Motor neuron (in vitro differentiated cells): ENCODE results near the gene ZNF296. TPM values are rescaled to one million over a fixed set of nuclear protein-coding genes. Genes with fewer than 3 reads are reported as not detected.

ENCODE experiments used
- ATAC-seq, 8 experiments: fragments of 200-7000 bp; cut with Tn5 transposase; replicated peaks in 6 of 8; 2 replicates each; pipeline ENCODE4 v1.8.0; 2021; ENCODE audit warnings: mild to moderate bottlenecking in 8 of 8, moderate library complexity in 8 of 8
- H3K27ac ChIP-seq, 2 donors: fragments of 250-450 bp; sonication (Bioruptor Pico); 2 replicates each; pipeline ENCODE4 v1.9.0; 2021; ENCODE audit warnings: antibody characterized with exemption in 2 of 2, mild to moderate bottlenecking in 2 of 2, moderate library complexity in 1 of 2
- H3K4me1 ChIP-seq, 2 donors: fragments of 250-450 bp; sonication (Bioruptor Pico); replicated peaks in 1 of 2; 2 replicates each; pipeline ENCODE4 v1.6.1; 2021; ENCODE audit warnings: antibody characterized with exemption in 2 of 2, mild to moderate bottlenecking in 2 of 2, moderate library complexity in 1 of 2
- H3K4me3 ChIP-seq, 5 donors: fragments of 250-450 bp; sonication (Bioruptor Pico); 2 replicates each; pipeline ENCODE4 v1.9.0; 2021; ENCODE audit warnings: antibody characterized with exemption in 5 of 5, mild to moderate bottlenecking in 5 of 5, moderate library complexity in 4 of 5
- WGBS, 10 experiments: fragments of 450-650 bp; shearing (Covaris generic); methylation state at CpG; one replicate each; pipeline ENCODE4 v1.0.0; 2022; 5-methylcytosine and 5-hydroxymethylcytosine counted together
- in situ Hi-C, 9 experiments: fragments of 400-800 bp; cut with MboI; loops; one replicate each; pipeline ENCODE4 v1.15.0; 2021; ENCODE audit warnings: low sequenced_read_pairs in 9 of 9, low pct_unique_long_range_greater_than_20kb in 2 of 9; ENCODE audit not compliant: unreplicated experiment in 9 of 9
- total RNA-seq, 8 experiments: library from RNA; unstranded; fragments of 300-600 nt; gene quantifications; 2 replicates each; pipeline versions ENCODE4 v1.2.3 to v1.2.4, GENCODE V29; 2022

ZNF296 gene
- total RNA-seq, 8 experiments from 2014 or later: 0.46 to 1.9 (median 0.85) TPM

- peak; percentile 93 to 98 (median 96) for ATAC-seq
- Histone ChIP-seq H3K4me1 (peaks cover 7 to 11% of the 10 kb centered on the region in 2 donors), H3K27ac (peak within 1 kb of the TSS; percentile 86 to 92), H3K4me3 (peak within 1 kb of the TSS; percentile 74 to 96 (median 81))
- in situ Hi-C loops: no loop called here
- 0 to 9% (median 0%) methylated on average over 2 to 26 of the region's 62 CpGs; no CpG with 5 or more reads in 2 of the 10 experiments for WGBS, 10 experiments
Observed at GRCh38 chr19:45038931-45039893, 37.1 kb downstream of the ZNF296 start, which contains the start of gene CLASRP. Gene CLASRP, plus strand, starts transcription at chr19:45039045. Its CDS starts 1,168 bp downstream, at chr19:45040213.

- WGBS, 10 experiments: 60 to 100% (median 87%) methylated on average over 2 to 8 of the region's 37 CpGs; no CpG with 5 or more reads in 3 of the 10 experiments
- H3K4me1 ChIP-seq: peaks cover 7 to 11% of the 10 kb centered on the region in 2 donors
- H3K4me3 ChIP-seq: no peak overlapping the region
- no peak overlapping the region for H3K27ac ChIP-seq
- ATAC-seq: no peak
- in situ Hi-C loops: no loop called here
Observed at GRCh38 chr19:45037393-45038169, 38.7 kb downstream of the ZNF296 start.

- H3K4me3 ChIP-seq: no peak overlapping the region
- no peak overlapping the region for H3K27ac ChIP-seq
- H3K4me1 ChIP-seq: peaks cover 7 to 11% of the 10 kb centered on the region in 2 donors
- in situ Hi-C loops: no loop called here
- WGBS, 10 experiments: 80 to 100% (median 90%) methylated on average over 1 to 6 of the region's 6 CpGs; no CpG with 5 or more reads in 5 of the 10 experiments
- ATAC-seq: no peak
Observed at GRCh38 chr19:45035755-45036154, 40.5 kb downstream of the ZNF296 start.

DNA sequence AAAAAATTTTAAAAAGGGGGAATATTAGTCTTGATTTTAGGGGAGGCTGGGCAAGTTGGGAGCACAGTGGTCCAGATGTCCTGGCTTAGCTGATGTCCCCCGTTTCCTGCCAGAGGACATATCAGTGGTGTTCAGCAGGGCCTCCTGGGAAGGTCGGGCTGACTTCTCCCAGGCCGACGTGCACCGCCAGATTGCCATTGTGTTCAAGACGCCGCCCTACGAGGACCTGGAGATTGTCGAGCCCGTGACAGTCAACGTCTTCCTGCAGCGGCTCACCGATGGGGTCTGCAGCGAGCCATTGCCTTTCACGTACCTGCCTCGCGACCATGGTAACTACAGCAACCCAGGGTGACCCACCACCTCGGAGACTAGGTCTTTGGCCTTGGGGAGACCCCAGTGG lies 43.9 kb downstream of the ZNF296 start:
- ATAC-seq: no peak
- Histone ChIP-seq H3K4me1 (no peaks in the 10 kb centered on the region), H3K4me3 (no peak overlapping the region), H3K27ac (no peak overlapping the region)
- in situ Hi-C loops: no loop called here
- 40 to 100% (median 93%) methylated on average over 1 to 3 of the region's 18 CpGs; no CpG with 5 or more reads in 4 of the 10 experiments for WGBS, 10 experiments

DNA sequence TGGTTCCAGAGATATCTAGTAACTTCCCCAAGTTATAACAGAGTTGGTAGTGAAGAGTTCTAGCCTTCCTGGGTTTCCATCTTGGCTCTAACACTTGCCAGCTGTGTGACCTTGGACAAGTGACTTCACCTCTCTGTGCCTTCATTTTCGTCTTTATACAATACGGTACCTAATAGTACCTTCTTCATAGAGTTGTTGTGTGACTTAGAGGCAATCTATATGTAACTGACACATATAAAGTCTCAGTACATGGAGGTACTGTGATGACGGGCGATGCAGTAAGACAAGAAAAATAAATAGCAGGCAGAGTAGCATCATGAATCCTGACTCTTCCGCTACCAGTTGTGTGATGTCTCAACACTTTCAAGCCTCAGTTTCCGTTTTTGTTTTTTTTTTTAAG lies 45.5 kb downstream of the ZNF296 start:
- WGBS, 10 experiments: 74 to 100% (median 87%) methylated on average over 1 to 6 of the region's 6 CpGs
- Histone ChIP-seq H3K27ac (no peak overlapping the region), H3K4me1 (no peaks in the 10 kb centered on the region), H3K4me3 (no peak overlapping the region)
- in situ Hi-C loops: no loop called here
- ATAC-seq: no peak

DNA sequence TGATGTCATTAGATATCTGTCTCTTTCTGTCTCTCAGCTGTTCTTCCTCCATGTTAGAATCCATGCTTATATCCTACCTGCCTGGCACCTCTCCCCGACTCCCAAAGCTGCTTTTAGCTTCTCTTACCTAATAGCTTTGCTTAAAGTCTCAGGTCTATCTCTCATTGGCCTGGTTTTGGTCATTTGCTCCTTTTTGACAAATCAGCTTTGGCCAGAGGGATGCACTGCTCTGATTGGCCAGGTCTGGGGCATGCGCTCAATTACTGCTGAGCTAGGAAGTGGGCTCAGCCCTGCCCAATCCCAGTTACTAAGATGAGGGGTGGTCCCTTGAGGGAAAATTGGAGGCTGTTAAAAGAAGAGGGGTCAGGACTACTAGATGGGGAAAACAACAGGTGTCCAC lies 48.9 kb downstream of the ZNF296 start:
- ATAC-seq: peak in 1 of 8 experiments; percentile 26
- 50 to 100% (median 90%) methylated on average over 1 to 2 of the region's 2 CpGs; no CpG with 5 or more reads in 3 of the 10 experiments for WGBS, 10 experiments
- Histone ChIP-seq H3K4me1 (no peaks in the 10 kb centered on the region), H3K4me3 (no peak overlapping the region), H3K27ac (no peak overlapping the region)
- in situ Hi-C loops: no loop called here

DNA sequence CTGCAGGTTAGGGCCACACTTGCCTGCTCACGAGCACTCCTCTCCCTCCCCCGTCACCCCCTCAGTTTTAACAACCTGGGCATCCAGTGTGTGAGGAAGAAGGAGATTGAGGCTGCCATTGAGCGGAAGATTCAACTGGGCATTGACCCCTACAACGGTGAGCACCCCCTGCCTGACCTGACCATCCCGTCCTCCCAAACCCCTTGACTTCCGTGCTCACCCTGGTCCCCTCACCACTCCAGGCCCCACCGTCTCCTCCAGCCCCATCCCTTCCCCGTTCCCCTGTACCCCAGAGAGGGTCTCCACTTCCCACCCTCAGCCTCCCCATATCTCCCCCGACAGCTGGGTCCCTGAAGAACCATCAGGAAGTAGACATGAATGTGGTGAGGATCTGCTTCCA lies 51.0 kb downstream of the ZNF296 start:
- in situ Hi-C loops: no loop called here
- Histone ChIP-seq H3K4me1 (no peaks in the 10 kb centered on the region), H3K4me3 (no peak overlapping the region), H3K27ac (no peak overlapping the region)
- WGBS, 10 experiments: no CpG with 5 or more reads among the region's 9 CpGs
- ATAC-seq: no peak

GRCh38 chr19:45023048-45023447 lies 53.2 kb downstream of the ZNF296 start:
- Histone ChIP-seq H3K4me1 (no peaks in the 10 kb centered on the region), H3K4me3 (no peak overlapping the region), H3K27ac (no peak overlapping the region)
- 79 to 100% (median 95%) methylated on average over 1 to 3 of the region's 4 CpGs; no CpG with 5 or more reads in 2 of the 10 experiments for WGBS, 10 experiments
- in situ Hi-C loops: no loop called here
- no peak for ATAC-seq

- in situ Hi-C loops: no loop called here
- Histone ChIP-seq H3K4me3 (no peak overlapping the region), H3K27ac (no peak overlapping the region), H3K4me1 (no peaks in the 10 kb centered on the region)
- ATAC-seq: no peak
- WGBS, 10 experiments: 53 to 90% (median 79%) methylated on average over 1 to 13 of the region's 14 CpGs; no CpG with 5 or more reads in 4 of the 10 experiments
Observed at GRCh38 chr19:45021971-45022370, 54.3 kb downstream of the ZNF296 start.

Other genes with a start within 250 kb of the ZNF296 start
- 10 to 100 TPM; 35.7 to 99.7 (median 49.5) TPM for gene NECTIN2, start 230.2 kb downstream of the ZNF296 start, total RNA-seq
- 100 to 1,000 TPM in 1 of 8 experiments, 10 to 100 TPM in 7; 30.9 to 141 (median 58.9) TPM for gene TOMM40, start 185.2 kb downstream of the ZNF296 start, total RNA-seq
- gene APOE, start 170.7 kb downstream of the ZNF296 start, total RNA-seq: 100 to 1,000 TPM in 2 of 8 experiments, 10 to 100 TPM in 3, 1 to 10 TPM in 3; 4.6 to 248 (median 30.2) TPM
- 10 to 100 TPM in 4 of 8 experiments, 1 to 10 TPM in 4; 1.1 to 77.6 (median 9.3) TPM for gene APOC1, start 161.9 kb downstream of the ZNF296 start, total RNA-seq
- not detected for gene APOC4, start 134.2 kb downstream of the ZNF296 start, total RNA-seq
- gene APOC2, start 130.4 kb downstream of the ZNF296 start, total RNA-seq: 1 to 10 TPM in 1 of 8 experiments, under 1 TPM in 2, not detected in 5; 0.49 to 1.0 (median 0.56) TPM
- 10 to 100 TPM; 37.2 to 81.3 (median 59.5) TPM for gene CLPTM1, start 121.1 kb downstream of the ZNF296 start, total RNA-seq
- gene RELB, start 75.0 kb downstream of the ZNF296 start, total RNA-seq: 10 to 100 TPM in 2 of 8 experiments, 1 to 10 TPM in 6; 1.7 to 15.4 (median 5.4) TPM
- gene CLASRP, start 37.4 kb downstream of the ZNF296 start, total RNA-seq: 10 to 100 TPM; 22.2 to 82.6 (median 34.6) TPM
- 10 to 100 TPM; 15.5 to 33.8 (median 20.5) TPM for gene GEMIN7, start 2.8 kb upstream of the ZNF296 start, total RNA-seq
- gene PPP1R37, start 16.7 kb upstream of the ZNF296 start, total RNA-seq: 10 to 100 TPM; 18.2 to 37.0 (median 22.6) TPM
- gene NKPD1, start 84.5 kb upstream of the ZNF296 start, total RNA-seq: 1 to 10 TPM in 2 of 8 experiments, under 1 TPM in 6; 0.49 to 1.4 (median 0.63) TPM
- 10 to 100 TPM; 16.9 to 40.8 (median 29.1) TPM for gene TRAPPC6A, start 101.8 kb upstream of the ZNF296 start, total RNA-seq
- 1 to 10 TPM; 3.2 to 8.0 (median 5.4) TPM for gene BLOC1S3, start 102.3 kb upstream of the ZNF296 start, total RNA-seq
- under 1 TPM in 7 of 8 experiments, not detected in 1; 0.04 to 0.51 (median 0.24) TPM for gene EXOC3L2, start 168.9 kb upstream of the ZNF296 start, total RNA-seq
- gene MARK4, start 174.8 kb upstream of the ZNF296 start, total RNA-seq: 10 to 100 TPM in 7 of 8 experiments, 1 to 10 TPM in 1; 9.1 to 40.6 (median 14.8) TPM
- gene CKM, start 246.4 kb upstream of the ZNF296 start, total RNA-seq: under 1 TPM in 5 of 8 experiments, not detected in 3; 0.11 to 0.50 (median 0.28) TPM